ENCODE results near the gene PGP.
"Not testable (repeated sequence)": the region's sequence is repeated elsewhere in the genome, so short reads cannot be mapped to it uniquely, and the experiment has no call there.

The PGP gene

GRCh38 chr16:2214719-2214968 lies at the start of gene PGP:
PGP (minus strand) TSS chr16:2214840; CDS start chr16:2214777, 63 bp downstream.
- no peak for DNase-seq

GRCh38 chr16:2263026-2263425 lies 48.4 kb upstream of the PGP start:
- not testable (repeated sequence) for DNase-seq

- no peak for DNase-seq
Measured at GRCh38 chr16:2260250-2260649, 45.6 kb upstream of the PGP start.

GRCh38 chr16:2258530-2258929 lies 43.9 kb upstream of the PGP start:
- not testable (repeated sequence) for DNase-seq

GRCh38 chr16:2257726-2258125 lies 43.1 kb upstream of the PGP start:
- DNase-seq: no peak

GRCh38 chr16:2256531-2257140 lies 42.0 kb upstream of the PGP start:
- DNase-seq: no peak

- DNase-seq: no peak
Measured at GRCh38 chr16:2253293-2253692, 38.7 kb upstream of the PGP start.

- DNase-seq: no peak
Measured at GRCh38 chr16:2252806-2253148, 38.1 kb upstream of the PGP start.

GRCh38 chr16:2251296-2252111 lies 36.9 kb upstream of the PGP start, which contains the start of gene ECI1:
ECI1 (minus strand) TSS chr16:2251587; CDS start chr16:2251566, 21 bp downstream.
- peak; percentile 67 for DNase-seq

- DNase-seq: no peak
Measured at GRCh38 chr16:2250652-2251295, 36.1 kb upstream of the PGP start.

- no peak for DNase-seq
Measured at GRCh38 chr16:2246301-2246885, 31.8 kb upstream of the PGP start.

- DNase-seq: no peak
Measured at GRCh38 chr16:2244926-2245795, 30.5 kb upstream of the PGP start.

- DNase-seq: no peak
Measured at GRCh38 chr16:2244301-2244700, 29.7 kb upstream of the PGP start.

- no peak for DNase-seq
Measured at GRCh38 chr16:2243781-2244180, 29.1 kb upstream of the PGP start.

- no peak for DNase-seq
Measured at GRCh38 chr16:2243031-2243528, 28.4 kb upstream of the PGP start.

GRCh38 chr16:2242598-2242997 lies 28.0 kb upstream of the PGP start:
- DNase-seq: no peak

- not testable (repeated sequence) for DNase-seq
Measured at GRCh38 chr16:2240331-2240730, 25.7 kb upstream of the PGP start.

GRCh38 chr16:2238838-2239675 lies 24.4 kb upstream of the PGP start:
- DNase-seq: no peak

GRCh38 chr16:2238150-2238837 lies 23.7 kb upstream of the PGP start:
- DNase-seq: no peak

GRCh38 chr16:2237493-2238149 lies 23.0 kb upstream of the PGP start:
- no peak for DNase-seq

GRCh38 chr16:2237102-2237482 lies 22.5 kb upstream of the PGP start:
- DNase-seq: no peak

Data from NCI-H446 treated with DMSO at 0.1 percent for 48 hours (cell line).